DND-41 (cell line): ENCODE results near the gene FHOD3.
"Not testable (repeated sequence)": the region's sequence is repeated elsewhere in the genome, so short reads cannot be mapped to it uniquely, and the experiment has no call there.

ENCODE experiments used
- CTCF ChIP-seq: IDR thresholded peaks from 2 replicates; pipeline ENCODE4 v1.5.1; 2012; ENCODE audit warnings: borderline replicate concordance, low read length, moderate library complexity, mild to moderate bottlenecking; ENCODE audit not compliant: poor library complexity, severe bottlenecking; ENCODE audit errors: extremely low read depth
- EZH2 ChIP-seq: IDR thresholded peaks from 3 replicates; pipeline ENCODE4 v1.6.1; 2012; ENCODE audit warnings: borderline replicate concordance, low read depth, mild to moderate bottlenecking, moderate library complexity, low read length, inconsistent platforms; ENCODE audit not compliant: severe bottlenecking

- TF ChIP-seq EZH2, CTCF: not testable (repeated sequence)
These were observed 59.2 kb downstream of the FHOD3 start for GRCh38 chr18:36356741-36357140.
